Right lobe of liver (tissue), 6 donors: ENCODE measurements around the gene NYNRIN. TPM values are rescaled to one million over a fixed set of nuclear protein-coding genes. Genes with fewer than 3 reads are reported as not detected.

Experiments used
- ATAC-seq, 4 donors: fragments of 200-7000 bp; cut with Tn5 transposase; one replicate each; pipeline ENCODE4 v1.9.1; 2020; ENCODE audit warnings: mild to moderate bottlenecking in 4 of 4, moderate library complexity in 4 of 4
- DNase-seq, 3 donors: peaks; one replicate each; pipeline ENCODE4 v3.0.0-alpha.2; 2020
- H3K27ac ChIP-seq, 3 donors: fragments of 200-600 bp; one replicate each; pipeline ENCODE4 v1.8.0; 2022
- H3K27me3 ChIP-seq, 2 donors: fragments of 200-600 bp; one replicate each; pipeline ENCODE4 v1.8.0; 2022
- H3K36me3 ChIP-seq, 4 donors: fragments of 200-600 bp; sonication (generic) in 1 of 4; one replicate each; pipeline versions ENCODE4 v1.5.1 to v1.8.0; 2017 to 2022; ENCODE audit warnings: control low read depth in 1 of 4
- H3K4me1 ChIP-seq, 4 donors: fragments of 200-600 bp; sonication (generic) in 1 of 4; one replicate each; pipeline versions ENCODE4 v1.5.1 to v1.8.0; 2017 to 2022; ENCODE audit warnings: control low read depth in 1 of 4
- H3K4me3 ChIP-seq, 3 donors: fragments of 200-600 bp; one replicate each; pipeline ENCODE4 v1.8.0; 2022
- H3K9me3 ChIP-seq, 4 donors: fragments of 200-600 bp; sonication (generic) in 1 of 4; one replicate each; pipeline versions ENCODE4 v1.5.1 to v1.8.0; 2017 to 2022; ENCODE audit warnings: control low read depth in 1 of 4
- POLR2A ChIP-seq: fragments of 450-650 bp; IDR thresholded peaks from one replicate; pipeline ENCODE4 v1.6.1; 2017; ENCODE audit warnings: antibody characterized with exemption, mild to moderate bottlenecking
- WGBS: methylation state at CpG from one replicate; pipeline ENCODE4 v1.1.6; 2018; ENCODE audit warnings: low coverage, low lambda C conversion rate; ENCODE audit not compliant: insufficient coverage; ENCODE audit errors: missing lambda C conversion rate; 5-methylcytosine and 5-hydroxymethylcytosine counted together
- intact Hi-C, 2 donors: fragments of 100-400 bp; cut with DNase I; formaldehyde crosslinking; loops; one replicate each; pipeline versions ENCODE4 v1.11.2 to v1.14.1; 2022
- total RNA-seq, 6 experiments: library from RNA; depleted of rRNA in 2 of 6; stranded (reverse); fragments of >200 nt in 2 of 6; fragmentation: NEBNext Ultra II Directional in 3 of 6; extraction: Animal tissue kit (Norgen Biotek cat#: 25700) in 3 of 6; gene quantifications; one replicate each; pipeline versions ENCODE4 v1.1.0 to v1.2.4, GENCODE V29; 2016 to 2023
- TF ChIP-seq, protein P1 (sequence below), 4 donors: fragments of 200-600 bp in 3 of 4; fragments of 450-650 bp in 1 of 4; IDR thresholded peaks; one replicate each; pipeline versions ENCODE4 v1.5.1 to v1.8.0; 2016 to 2022; ENCODE audit warnings: antibody characterized with exemption in 4 of 4, mild to moderate bottlenecking in 2 of 4
- donor health status: DM: no; HTN: yes; CAD: no.
- donor health status: DM: no; HTN: no; CAD: no.
- donor health status: DM: no; HTN: no; CAD: no.
- donor health status: DM: no; HTN: yes; CAD: no.
- donor health status: DM: no; HTN: yes; CAD: no.

The NYNRIN gene
- total RNA-seq, 6 experiments from 2014 or later = 1.8 to 6.1 (median 2.7) TPM

DNA sequence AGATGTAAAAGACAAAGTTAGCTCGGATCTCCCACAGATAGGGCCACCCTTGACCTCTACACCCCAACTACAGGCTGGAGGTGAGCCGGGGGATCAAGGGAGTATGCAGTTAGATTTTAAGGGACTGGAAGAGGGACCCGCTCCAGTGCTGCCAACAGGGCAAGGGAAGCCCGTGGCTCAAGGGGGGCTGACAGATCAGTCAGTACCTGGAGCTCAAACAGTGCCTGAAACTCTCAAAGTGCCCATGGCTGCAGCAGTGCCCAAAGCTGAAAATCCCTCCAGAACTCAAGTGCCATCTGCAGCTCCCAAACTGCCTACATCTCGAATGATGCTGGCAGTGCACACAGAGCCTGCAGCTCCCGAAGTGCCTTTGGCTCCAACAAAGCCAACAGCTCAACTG is 10.4 kb downstream of the NYNRIN start:
- intact Hi-C loops = no loop called here
- no peak overlapping the region for H3K27ac ChIP-seq
- no peaks in the 10 kb centered on the region for H3K36me3 ChIP-seq
- ATAC-seq = no peak
- no peak overlapping the region for H3K4me3 ChIP-seq
- DNase-seq = no peak
- TF ChIP-seq, protein P1, sequence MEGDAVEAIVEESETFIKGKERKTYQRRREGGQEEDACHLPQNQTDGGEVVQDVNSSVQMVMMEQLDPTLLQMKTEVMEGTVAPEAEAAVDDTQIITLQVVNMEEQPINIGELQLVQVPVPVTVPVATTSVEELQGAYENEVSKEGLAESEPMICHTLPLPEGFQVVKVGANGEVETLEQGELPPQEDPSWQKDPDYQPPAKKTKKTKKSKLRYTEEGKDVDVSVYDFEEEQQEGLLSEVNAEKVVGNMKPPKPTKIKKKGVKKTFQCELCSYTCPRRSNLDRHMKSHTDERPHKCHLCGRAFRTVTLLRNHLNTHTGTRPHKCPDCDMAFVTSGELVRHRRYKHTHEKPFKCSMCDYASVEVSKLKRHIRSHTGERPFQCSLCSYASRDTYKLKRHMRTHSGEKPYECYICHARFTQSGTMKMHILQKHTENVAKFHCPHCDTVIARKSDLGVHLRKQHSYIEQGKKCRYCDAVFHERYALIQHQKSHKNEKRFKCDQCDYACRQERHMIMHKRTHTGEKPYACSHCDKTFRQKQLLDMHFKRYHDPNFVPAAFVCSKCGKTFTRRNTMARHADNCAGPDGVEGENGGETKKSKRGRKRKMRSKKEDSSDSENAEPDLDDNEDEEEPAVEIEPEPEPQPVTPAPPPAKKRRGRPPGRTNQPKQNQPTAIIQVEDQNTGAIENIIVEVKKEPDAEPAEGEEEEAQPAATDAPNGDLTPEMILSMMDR (IDR thresholded peaks at IDR 0.05) = no peak
- TF ChIP-seq POLR2A = no peak
- H3K4me1 ChIP-seq = no peaks in the 10 kb centered on the region
- no peaks in the 10 kb centered on the region for H3K9me3 ChIP-seq
- no peaks in the 10 kb centered on the region for H3K27me3 ChIP-seq
- WGBS = 100% methylated on average over 1 of the region's 6 CpGs

GRCh38 chr14:24409956-24410355 is 11.2 kb downstream of the NYNRIN start:
- Histone ChIP-seq H3K9me3 (no peaks in the 10 kb centered on the region), H3K4me1 (no peaks in the 10 kb centered on the region), H3K27me3 (no peaks in the 10 kb centered on the region), H3K27ac (no peak overlapping the region), H3K4me3 (no peak overlapping the region), H3K36me3 (no peaks in the 10 kb centered on the region)
- ATAC-seq = no peak
- TF ChIP-seq, protein P1 (IDR thresholded peaks at IDR 0.05) = no peak
- no peak for TF ChIP-seq POLR2A
- intact Hi-C loops = no loop called here
- no peak for DNase-seq
- no CpG with 5 or more reads among the region's 10 CpGs for WGBS

DNA sequence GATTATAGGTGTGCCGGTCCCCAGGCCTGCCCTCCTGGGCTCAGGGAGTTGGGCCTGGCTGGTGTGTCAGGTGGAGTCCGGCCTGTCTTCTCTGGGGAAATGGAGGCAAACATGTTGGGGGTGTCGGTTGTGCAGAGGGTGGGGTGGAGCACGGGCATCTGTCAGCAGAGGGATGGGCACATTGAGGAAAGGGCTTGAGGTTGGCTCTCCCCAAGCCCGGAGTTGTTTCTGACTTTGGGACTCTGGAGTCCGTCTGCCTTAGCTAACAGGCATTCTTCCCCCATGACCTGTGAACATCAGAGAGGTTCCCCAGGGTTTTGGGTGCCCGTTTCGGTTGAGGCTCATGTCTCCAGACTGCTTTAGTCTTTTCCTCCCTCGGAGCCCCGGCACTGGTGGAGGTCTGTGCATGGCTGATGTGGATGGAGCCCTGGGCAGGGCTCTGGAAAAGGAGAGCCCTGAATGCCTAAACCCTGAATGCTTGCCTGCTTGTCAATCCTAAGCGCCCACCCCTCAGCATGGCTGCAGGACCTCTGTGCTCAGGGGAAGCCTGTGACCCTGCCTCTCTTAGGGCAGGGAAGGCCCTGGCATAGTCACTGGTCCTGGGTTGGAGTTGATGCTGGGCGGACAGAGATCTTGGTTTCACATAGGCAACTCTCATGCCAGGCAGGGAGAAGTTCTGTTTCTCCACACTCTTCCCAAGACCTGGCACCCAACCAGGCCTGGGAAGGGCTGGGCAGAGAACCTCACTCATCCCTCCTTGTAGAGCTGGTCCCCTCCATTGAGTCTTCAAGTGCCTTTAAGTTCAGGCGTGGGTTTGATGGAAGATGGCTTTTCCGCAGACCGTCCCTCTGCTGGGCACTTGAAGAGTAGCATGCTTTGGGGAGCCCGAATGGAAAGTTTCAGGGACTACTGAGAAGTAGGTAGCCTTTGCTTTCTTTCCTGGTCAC is 12.9 kb downstream of the NYNRIN start:
- Histone ChIP-seq H3K9me3 (no peaks in the 10 kb centered on the region), H3K27ac (no peak overlapping the region), H3K4me3 (no peak overlapping the region), H3K4me1 (no peaks in the 10 kb centered on the region), H3K36me3 (no peaks in the 10 kb centered on the region), H3K27me3 (no peaks in the 10 kb centered on the region)
- WGBS = 60% methylated on average over 8 of the region's 16 CpGs
- DNase-seq (no peak), ATAC-seq (peak; percentile 58 to 81 (median 78))
- no peak for TF ChIP-seq POLR2A
- TF ChIP-seq, protein P1 (IDR thresholded peaks at IDR 0.05) = peak; percentile 55 to 71 (median 58)
- intact Hi-C loops = no loop called here

DNA sequence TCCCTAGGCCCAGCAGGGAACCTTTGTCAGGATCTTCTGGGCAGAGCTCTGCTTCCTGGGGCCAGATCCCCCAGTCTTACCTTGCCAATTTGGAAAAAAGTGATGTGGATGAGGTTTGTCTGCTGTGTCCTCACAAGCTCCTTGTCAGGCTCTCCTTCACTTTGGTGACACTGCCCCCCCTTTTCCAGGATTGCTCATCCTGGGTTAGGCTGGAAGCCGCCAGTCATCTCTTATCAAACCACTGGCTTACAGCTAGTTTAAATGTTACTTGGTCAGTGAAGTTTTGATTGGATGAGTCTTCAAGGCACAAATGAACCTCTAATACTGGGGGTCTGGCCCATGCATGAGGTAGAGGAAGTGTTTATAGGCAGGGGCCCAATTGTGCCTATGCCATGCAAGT is 15.3 kb downstream of the NYNRIN start:
- H3K9me3 ChIP-seq = no peaks in the 10 kb centered on the region
- H3K27me3 ChIP-seq = no peaks in the 10 kb centered on the region
- H3K4me1 ChIP-seq = peaks cover 0 to 10% (median 3%) of the 10 kb centered on the region in 4 donors
- DNase-seq = no peak
- ATAC-seq = no peak
- H3K27ac ChIP-seq = no peak overlapping the region
- TF ChIP-seq, protein P1 (IDR thresholded peaks at IDR 0.05) = no peak
- no peak for TF ChIP-seq POLR2A
- H3K4me3 ChIP-seq = no peak overlapping the region
- 100% methylated on average over 1 of the region's 1 CpG for WGBS
- intact Hi-C loops = no loop called here
- H3K36me3 ChIP-seq = no peaks in the 10 kb centered on the region
